ENCODE results near the gene PNLIPRP1.

Gene PNLIPRP1

DNA sequence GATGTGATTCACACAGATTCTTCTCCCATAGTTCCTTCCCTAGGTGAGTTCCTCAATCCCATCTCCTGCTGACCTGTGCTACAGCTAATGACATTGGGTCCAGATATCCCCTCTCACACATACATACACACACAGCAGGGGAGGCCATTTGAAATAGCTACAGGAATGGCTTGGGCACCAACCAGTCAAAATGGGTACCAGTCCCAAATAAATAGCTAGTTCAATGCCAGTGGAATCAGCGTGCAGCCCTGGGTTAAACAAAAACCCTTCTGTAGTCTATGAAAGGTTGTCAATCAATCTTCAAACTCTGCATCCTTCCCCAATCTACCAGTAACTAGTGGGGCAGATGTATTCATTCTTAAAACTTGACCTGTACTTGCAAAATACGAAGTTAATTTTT, 39.3 kb downstream of the PNLIPRP1 start:
- TF ChIP-seq ZNF274 (IDR thresholded peaks at IDR 0.05; ENCODE audit: low read depth, low read length), result no peak
- H3K4me3 ChIP-seq (ENCODE audit: low read length), result no peak overlapping the region

DNA sequence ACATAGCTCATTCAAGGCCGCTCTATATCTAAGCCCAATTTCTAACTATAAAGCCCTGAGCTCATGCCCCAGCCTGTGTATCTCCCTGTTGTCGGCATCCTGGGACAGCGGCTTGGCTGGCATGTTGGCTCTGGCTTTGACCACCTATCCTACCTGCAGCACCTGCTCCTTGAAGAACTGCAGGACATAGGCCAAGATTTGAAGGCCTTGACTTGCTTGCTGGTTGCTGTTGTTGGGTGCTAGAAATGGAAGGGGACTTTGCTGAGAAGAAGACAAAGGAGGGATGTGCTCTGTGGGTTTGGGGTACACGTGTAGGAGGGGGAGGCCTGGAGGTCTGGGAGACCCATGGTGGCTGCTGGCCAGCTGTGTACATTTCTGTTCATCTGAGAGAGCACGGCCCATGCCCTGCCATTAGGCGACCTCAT, 41.1 kb downstream of the PNLIPRP1 start:
- no peak overlapping the region for H3K4me3 ChIP-seq (ENCODE audit: low read length)
- no peak for TF ChIP-seq ZNF274 (IDR thresholded peaks at IDR 0.05; ENCODE audit: low read depth, low read length)

DNA sequence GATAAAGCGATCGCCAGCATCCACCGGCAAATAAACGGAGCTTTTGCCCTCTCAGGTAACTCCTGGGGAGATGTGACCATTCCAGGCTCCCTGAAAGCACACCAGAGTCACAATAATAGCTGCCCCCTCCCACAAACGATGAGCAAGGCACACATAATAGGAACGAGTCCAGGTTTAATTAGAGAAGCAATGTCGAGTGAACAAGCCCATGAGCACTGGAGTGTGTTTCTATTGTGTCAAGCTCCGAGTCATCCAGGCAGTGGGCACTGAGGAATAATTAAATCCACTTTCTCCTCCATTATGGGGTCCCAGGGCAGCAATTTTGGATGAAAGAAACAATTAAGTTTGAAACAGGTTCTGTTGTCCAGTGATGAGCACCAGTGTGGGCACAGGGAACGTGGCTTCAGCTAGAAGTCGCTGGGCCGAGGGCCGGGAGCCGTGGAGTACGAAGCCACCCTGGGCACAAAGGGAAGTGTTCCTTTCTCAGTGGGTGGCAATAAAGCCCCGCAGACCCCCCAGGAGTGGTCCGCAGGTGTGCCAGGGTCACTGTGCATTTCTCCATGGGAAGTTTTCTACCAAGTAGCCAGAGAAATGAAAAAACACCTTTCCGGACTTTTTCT, 41.9 kb downstream of the PNLIPRP1 start:
- no peak for TF ChIP-seq ZNF274 (IDR thresholded peaks at IDR 0.05; ENCODE audit: low read depth, low read length)
- no peak overlapping the region for H3K4me3 ChIP-seq (ENCODE audit: low read length)

DNA sequence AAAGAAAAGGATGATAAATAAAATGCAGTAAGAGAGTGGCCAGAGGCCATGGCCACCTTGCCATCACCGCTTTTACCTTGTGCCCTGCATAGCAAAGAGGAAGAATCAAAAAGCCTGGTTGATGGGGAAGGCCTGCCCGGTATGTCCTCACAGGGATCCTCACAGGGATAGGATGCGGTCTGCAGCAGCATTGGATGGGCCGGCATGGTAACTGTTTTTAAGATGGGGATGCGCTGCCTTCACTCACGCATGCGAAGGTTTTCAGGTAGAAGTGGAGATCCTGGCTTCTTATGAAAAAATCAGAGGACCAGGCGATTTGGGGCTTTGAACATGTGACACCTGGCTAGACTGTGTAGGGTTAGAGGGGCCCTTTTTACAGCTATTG, 42.4 kb downstream of the PNLIPRP1 start:
- TF ChIP-seq ZNF274 (IDR thresholded peaks at IDR 0.05; ENCODE audit: low read depth, low read length), result no peak
- no peak overlapping the region for H3K4me3 ChIP-seq (ENCODE audit: low read length)

DNA sequence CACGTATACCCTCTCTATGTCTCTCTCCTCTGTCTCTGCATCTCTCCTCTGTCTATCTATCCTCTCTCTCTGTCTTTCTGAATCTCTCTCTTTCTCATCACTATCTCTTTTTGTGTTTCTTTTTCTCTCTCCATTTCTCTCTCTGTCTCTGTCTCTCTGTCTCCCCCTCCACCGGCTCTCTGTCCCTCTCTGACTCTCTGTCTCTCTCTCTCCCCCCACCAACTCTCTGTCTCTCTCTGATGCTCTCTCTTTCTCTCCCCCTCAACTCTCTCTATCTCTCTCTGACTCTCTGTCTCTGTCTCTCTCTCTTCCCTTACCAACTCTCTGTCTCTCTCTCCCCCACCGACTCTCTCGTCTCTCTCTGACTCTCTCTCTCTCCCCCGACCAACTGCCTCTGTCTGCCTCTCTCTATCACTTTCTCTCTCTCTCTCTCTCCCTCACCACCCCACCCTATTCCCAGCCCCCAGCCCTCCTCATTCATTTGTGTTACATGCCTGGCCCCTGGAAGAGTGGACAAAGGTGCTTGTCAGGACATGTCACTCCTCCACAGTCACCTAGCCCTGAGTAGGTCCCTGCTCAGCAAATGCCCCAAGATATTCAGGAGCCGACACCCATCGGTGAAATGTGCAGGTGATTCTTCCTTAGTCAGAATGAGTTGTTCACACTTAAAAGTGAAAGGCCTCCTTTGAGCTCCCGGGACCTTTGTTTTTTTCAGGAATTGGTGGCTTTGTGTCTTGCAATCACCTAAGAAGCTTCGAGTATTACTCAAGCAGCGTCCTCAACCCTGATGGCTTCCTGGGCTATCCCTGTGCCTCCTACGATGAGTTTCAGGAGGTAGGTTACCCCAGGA, 43.6 kb downstream of the PNLIPRP1 start:
- no peak overlapping the region for H3K4me3 ChIP-seq (ENCODE audit: low read length)
- TF ChIP-seq ZNF274 (IDR thresholded peaks at IDR 0.05; ENCODE audit: low read depth, low read length), result no peak

DNA sequence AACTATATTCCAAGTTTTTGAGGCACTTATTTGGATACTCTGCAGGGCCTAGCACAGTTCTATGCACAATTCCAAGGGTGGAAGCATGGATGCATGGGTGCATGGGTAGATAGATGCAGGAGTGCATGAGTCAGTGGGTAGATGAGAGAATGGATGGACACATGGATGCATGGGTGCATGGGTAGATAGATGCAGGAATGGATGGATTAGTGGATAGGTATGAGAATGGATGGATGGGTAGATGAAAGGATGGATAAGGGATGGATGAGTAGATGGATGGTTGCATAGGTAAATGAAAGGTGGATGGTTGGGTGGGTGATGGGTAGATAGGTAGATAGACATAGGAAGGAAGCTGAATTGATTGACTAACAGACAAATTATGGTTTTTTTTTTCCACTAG, 45.6 kb downstream of the PNLIPRP1 start:
- H3K4me3 ChIP-seq (ENCODE audit: low read length), result no peak overlapping the region
- no peak for TF ChIP-seq ZNF274 (IDR thresholded peaks at IDR 0.05; ENCODE audit: low read depth, low read length)

DNA sequence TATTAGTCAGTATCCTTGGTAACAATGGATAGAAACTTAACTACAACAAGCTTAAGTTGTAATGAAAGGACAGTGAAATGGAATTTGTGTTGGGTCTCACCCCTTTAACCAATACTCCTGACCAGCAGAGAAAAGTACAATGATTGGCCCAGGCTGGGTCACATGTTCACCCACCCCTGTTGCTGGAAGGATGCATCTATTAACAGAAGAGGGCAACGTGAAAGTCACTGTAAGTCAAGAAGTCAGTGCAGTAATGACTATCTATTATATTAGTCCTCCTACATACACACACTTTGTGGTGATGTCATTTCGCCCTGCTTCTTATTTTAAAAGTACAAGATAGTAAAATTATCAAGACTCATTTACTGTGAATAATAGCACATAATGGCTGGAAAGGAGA, 46.2 kb downstream of the PNLIPRP1 start:
- TF ChIP-seq ZNF274 (IDR thresholded peaks at IDR 0.05; ENCODE audit: low read depth, low read length), result no peak

DNA sequence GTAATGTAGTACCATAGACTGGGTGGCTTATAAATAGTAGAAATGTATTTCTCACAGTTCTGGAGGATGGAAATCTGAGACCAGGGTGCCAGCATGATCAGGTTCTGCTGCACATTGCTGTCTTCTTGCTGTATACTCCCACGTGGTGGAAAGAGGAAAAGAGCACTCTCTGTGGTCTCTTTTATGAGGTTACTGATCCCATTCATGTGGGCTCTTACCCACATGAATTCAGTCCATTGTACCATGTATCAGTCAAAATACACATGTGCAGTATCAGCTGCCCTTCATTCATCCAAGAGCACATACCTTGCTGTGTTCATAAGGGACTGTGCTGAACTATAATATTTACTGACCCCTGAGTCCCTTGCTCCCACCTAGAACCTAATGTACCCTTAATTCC, 47.1 kb downstream of the PNLIPRP1 start:
- TF ChIP-seq ZNF274 (IDR thresholded peaks at IDR 0.05; ENCODE audit: low read depth, low read length), result no peak
- H3K4me3 ChIP-seq (ENCODE audit: low read length), result no peak overlapping the region

More for the DNA sequence above, 46.2 kb downstream of the PNLIPRP1 start:
- no peak overlapping the region for H3K4me3 ChIP-seq (ENCODE audit: low read length)

DNA sequence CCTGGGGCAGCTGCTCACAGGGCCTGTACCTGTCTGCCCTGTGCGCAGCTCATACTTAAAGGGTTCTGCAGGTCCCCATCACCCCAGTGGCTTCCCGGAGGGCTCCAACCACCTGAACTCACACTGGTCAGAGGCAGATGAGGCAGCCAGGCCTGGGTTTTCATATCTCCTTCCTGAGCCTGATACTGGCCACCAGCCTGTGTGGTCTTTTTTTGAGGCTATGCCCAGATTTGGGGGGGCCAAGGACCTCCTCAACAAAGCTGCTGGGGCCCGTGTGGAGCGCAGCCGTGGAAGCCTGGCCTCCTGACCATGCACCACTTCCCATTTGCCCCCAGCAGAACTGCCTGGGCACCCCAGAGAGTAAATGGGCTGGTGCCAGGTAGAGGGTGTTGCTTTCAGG, 55.7 kb downstream of the PNLIPRP1 start:
- no peak for TF ChIP-seq ZNF274 (IDR thresholded peaks at IDR 0.05; ENCODE audit: low read depth, low read length)
- H3K4me3 ChIP-seq (ENCODE audit: low read length), result no peak overlapping the region

DNA sequence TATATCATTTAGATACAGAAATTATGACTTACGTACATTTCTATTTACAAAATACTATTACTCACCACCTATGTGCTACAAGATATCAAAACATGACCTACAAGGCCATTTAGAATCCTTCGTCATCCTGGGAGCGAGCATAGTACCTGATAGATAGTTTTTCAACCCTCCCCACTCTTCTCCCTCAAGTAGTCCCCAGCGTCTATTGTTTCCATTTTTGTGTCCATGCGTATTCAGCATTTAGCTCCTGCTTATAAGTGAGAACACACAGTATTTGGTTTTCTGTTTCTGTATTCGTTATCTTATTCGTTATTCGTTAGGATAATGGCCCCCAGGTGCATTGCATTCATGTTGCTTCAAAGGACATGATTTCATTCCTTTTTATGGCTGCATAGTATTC, 58.1 kb downstream of the PNLIPRP1 start:
- no peak overlapping the region for H3K4me3 ChIP-seq (ENCODE audit: low read length)
- no peak for TF ChIP-seq ZNF274 (IDR thresholded peaks at IDR 0.05; ENCODE audit: low read depth, low read length)

DNA sequence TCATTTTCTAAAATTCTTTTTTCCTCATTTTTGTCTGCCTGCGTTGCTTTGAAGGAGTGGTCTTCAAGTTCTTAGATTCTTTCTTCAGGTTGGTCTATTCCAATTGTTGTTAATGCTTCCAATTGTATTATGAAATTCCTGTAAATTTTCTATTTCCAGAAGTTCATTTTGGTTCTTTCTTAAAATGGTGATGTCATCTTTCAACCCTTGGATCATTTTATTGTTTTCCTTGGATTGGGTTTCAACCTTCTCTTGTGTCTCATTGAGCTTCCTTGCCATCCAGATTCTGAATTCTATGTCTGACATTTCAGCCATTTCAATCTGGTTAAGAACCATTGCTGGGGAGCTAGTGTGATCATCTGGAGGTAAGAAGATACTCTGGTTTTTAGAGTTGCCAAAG, 63.1 kb downstream of the PNLIPRP1 start:
- TF ChIP-seq ZNF274 (IDR thresholded peaks at IDR 0.05; ENCODE audit: low read depth, low read length), result no peak
- H3K4me3 ChIP-seq (ENCODE audit: low read length), result no peak overlapping the region

DNA sequence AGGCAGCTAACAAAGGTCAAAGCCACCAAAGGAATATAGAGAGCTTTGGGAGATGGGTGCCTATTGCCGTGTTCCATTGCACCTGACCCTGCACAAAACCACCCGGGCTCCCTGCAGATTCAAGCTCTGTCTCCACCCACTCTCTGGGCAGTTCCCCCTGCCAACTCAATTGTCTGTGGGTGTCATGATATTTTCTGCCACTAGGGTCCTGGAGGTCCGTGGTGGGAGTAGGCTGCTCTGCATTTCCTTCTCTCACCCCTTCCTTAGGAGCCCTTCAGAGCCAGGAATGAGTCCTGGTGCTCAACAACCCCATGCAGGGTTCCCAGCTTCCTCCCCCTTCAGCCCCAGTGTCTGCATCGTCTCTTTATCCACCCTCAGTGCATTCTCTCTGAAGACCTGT, 64.1 kb downstream of the PNLIPRP1 start:
- no peak for TF ChIP-seq ZNF274 (IDR thresholded peaks at IDR 0.05; ENCODE audit: low read depth, low read length)
- no peak overlapping the region for H3K4me3 ChIP-seq (ENCODE audit: low read length)

DNA sequence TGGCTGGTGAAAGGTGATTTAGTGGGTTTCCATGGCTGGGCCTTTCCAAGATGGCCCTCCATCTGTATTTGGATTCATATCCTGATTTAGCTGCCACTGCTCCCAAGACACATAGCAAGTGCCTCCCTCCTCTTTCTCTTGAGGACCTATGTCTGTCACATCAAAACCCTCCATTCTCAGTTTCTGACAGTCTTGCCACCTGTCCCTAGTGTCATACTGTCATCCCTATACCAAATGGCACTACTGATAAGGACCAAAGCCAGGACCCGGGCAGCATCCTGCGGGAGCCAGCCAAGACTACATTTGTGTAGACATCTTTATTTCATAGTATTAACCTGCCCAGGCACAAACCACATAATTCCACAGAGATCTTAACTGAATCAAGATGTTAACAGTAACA, 64.8 kb downstream of the PNLIPRP1 start:
- no peak for TF ChIP-seq ZNF274 (IDR thresholded peaks at IDR 0.05; ENCODE audit: low read depth, low read length)
- no peak overlapping the region for H3K4me3 ChIP-seq (ENCODE audit: low read length)

DNA sequence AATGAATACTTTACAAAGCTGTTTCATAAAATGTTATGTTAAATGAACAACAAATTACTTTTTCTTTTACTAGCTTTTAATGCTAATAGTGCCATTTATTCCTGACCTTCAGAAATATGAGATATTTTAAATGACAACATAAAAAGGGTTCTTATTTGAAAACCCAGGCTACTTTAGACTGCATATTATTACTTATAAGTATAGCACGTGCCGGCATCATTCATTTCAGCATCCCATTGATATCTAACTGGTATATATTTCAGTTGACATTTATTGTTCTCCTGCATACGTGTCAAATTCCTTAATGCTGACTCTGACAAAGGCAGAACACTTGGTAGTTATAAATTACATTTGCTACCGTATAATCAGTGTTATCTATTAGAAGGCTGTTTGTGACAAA, 65.3 kb downstream of the PNLIPRP1 start:
- no peak overlapping the region for H3K4me3 ChIP-seq (ENCODE audit: low read length)
- TF ChIP-seq ZNF274 (IDR thresholded peaks at IDR 0.05; ENCODE audit: low read depth, low read length), result no peak

DNA sequence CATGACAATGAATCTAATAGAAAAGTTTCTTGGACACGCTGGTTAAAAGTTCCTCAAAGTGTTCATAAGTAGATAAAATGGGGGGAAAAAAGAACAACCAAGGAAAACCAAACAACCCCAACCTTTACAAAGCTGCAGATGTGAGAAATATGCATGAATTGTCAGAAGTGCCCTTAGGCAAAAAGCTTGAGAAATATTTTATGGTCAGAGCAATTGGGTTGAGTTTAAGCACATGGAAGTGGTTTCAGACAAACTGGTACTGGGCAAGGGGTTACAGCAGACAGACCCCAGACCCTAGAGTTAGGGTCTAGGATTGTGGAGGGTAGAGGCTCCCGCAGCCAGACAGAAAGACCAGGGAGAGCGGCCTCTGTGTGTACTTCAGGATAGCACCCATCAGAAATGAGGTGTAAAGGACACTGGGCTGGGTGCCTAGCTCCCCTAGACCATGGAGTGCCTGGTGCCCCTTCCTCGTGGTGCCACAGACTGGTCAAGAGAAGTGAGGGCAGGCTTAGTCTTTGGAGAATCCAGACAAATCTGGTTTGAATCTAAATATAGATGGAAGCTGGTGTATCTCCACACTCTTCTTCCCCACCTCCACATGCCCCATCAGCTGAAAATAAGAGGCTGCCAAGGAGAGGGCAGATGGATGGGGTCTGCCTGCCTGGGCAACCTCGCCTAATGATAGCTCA, 67.2 kb downstream of the PNLIPRP1 start:
- no peak for TF ChIP-seq ZNF274 (IDR thresholded peaks at IDR 0.05; ENCODE audit: low read depth, low read length)
- no peak overlapping the region for H3K4me3 ChIP-seq (ENCODE audit: low read length)
